ENCODE data around the gene EIF4G3. TPM values are rescaled to one million over a fixed set of nuclear protein-coding genes. Genes with fewer than 3 reads are reported as not detected.
"Not testable (repeated sequence)": the region's sequence is repeated elsewhere in the genome, so short reads cannot be mapped to it uniquely, and the experiment has no call there.

The EIF4G3 gene
- total RNA-seq, 1 donor from 2014 or later: 33.9 TPM

- Histone ChIP-seq H3K4me1 (no peaks in the 10 kb centered on the region), H3K36me3 (no peaks in the 10 kb centered on the region), H3K4me3 (no peak overlapping the region), H3K27ac (replicated peaks) (no peak overlapping the region), H3K27me3 (ENCODE audit: low read depth) (no peaks in the 10 kb centered on the region), H3K9me3 (replicated peaks) (no peaks in the 10 kb centered on the region)
- intact Hi-C loops (cut with micrococcal nuclease): no loop called here
- TF ChIP-seq, protein P1, sequence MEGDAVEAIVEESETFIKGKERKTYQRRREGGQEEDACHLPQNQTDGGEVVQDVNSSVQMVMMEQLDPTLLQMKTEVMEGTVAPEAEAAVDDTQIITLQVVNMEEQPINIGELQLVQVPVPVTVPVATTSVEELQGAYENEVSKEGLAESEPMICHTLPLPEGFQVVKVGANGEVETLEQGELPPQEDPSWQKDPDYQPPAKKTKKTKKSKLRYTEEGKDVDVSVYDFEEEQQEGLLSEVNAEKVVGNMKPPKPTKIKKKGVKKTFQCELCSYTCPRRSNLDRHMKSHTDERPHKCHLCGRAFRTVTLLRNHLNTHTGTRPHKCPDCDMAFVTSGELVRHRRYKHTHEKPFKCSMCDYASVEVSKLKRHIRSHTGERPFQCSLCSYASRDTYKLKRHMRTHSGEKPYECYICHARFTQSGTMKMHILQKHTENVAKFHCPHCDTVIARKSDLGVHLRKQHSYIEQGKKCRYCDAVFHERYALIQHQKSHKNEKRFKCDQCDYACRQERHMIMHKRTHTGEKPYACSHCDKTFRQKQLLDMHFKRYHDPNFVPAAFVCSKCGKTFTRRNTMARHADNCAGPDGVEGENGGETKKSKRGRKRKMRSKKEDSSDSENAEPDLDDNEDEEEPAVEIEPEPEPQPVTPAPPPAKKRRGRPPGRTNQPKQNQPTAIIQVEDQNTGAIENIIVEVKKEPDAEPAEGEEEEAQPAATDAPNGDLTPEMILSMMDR (IDR thresholded peaks at IDR 0.05; ENCODE audit: borderline replicate concordance): no peak
- no peak for DNase-seq
Observed at GRCh38 chr1:20921285-20921684, 255.4 kb downstream of the EIF4G3 start.

DNA sequence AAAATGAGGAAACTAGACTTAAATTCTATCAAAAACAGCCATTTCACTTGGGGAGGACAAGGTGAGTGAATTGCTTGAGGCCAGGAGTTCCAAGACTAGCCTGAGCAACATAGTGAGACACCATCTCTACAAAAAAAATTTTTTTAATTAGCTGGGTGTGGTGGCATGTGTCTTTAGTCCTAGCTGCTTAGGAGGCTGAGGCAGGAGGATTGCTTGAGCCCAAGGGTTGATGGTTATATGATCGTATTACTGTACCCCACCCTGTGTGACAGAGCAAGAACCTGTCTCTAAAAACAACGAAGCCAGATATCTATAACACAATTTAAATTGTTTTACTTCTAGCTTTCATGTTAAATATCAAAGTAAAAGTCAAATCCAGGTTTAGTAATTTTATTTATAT, 263.5 kb downstream of the EIF4G3 start:
- no peaks in the 10 kb centered on the region for H3K9me3 ChIP-seq (replicated peaks)
- no peak overlapping the region for H3K4me3 ChIP-seq
- H3K27ac ChIP-seq (replicated peaks): no peak overlapping the region
- intact Hi-C loops (cut with micrococcal nuclease): no loop called here
- no peaks in the 10 kb centered on the region for H3K27me3 ChIP-seq (ENCODE audit: low read depth)
- TF ChIP-seq, protein P1 (IDR thresholded peaks at IDR 0.05; ENCODE audit: borderline replicate concordance): no peak
- no peaks in the 10 kb centered on the region for H3K36me3 ChIP-seq
- no peak for DNase-seq
- H3K4me1 ChIP-seq: no peaks in the 10 kb centered on the region

GRCh38 chr1:20907526-20907925, 269.2 kb downstream of the EIF4G3 start:
- peaks cover 15% of the 10 kb centered on the region for H3K36me3 ChIP-seq
- H3K27me3 ChIP-seq (ENCODE audit: low read depth); H3K4me1 ChIP-seq; H3K27ac ChIP-seq (replicated peaks); H3K4me3 ChIP-seq; DNase-seq; H3K9me3 ChIP-seq (replicated peaks); intact Hi-C loops (cut with micrococcal nuclease): not testable (repeated sequence)

- no peak overlapping the region for H3K27ac ChIP-seq (replicated peaks)
Observed at GRCh38 chr1:20903437-20903836, 273.3 kb downstream of the EIF4G3 start.

GRCh38 chr1:20900056-20900455, 276.6 kb downstream of the EIF4G3 start:
- no peak overlapping the region for H3K4me3 ChIP-seq
- no peaks in the 10 kb centered on the region for H3K4me1 ChIP-seq
- H3K27ac ChIP-seq (replicated peaks): no peak overlapping the region
- peaks cover 35% of the 10 kb centered on the region for H3K36me3 ChIP-seq
- TF ChIP-seq, protein P1 (IDR thresholded peaks at IDR 0.05; ENCODE audit: borderline replicate concordance): no peak
- no peaks in the 10 kb centered on the region for H3K9me3 ChIP-seq (replicated peaks)
- no peak for DNase-seq
- intact Hi-C loops (cut with micrococcal nuclease): no loop called here
- H3K27me3 ChIP-seq (ENCODE audit: low read depth): no peaks in the 10 kb centered on the region

More at GRCh38 chr1:20903437-20903836, 273.3 kb downstream of the EIF4G3 start:
- H3K9me3 ChIP-seq (replicated peaks): no peaks in the 10 kb centered on the region
- no peaks in the 10 kb centered on the region for H3K27me3 ChIP-seq (ENCODE audit: low read depth)
- TF ChIP-seq, protein P1 (IDR thresholded peaks at IDR 0.05; ENCODE audit: borderline replicate concordance): no peak
- no peaks in the 10 kb centered on the region for H3K4me1 ChIP-seq
- no peak for DNase-seq
- peaks cover 30% of the 10 kb centered on the region for H3K36me3 ChIP-seq
- no peak overlapping the region for H3K4me3 ChIP-seq
- intact Hi-C loops (cut with micrococcal nuclease): no loop called here

DNA sequence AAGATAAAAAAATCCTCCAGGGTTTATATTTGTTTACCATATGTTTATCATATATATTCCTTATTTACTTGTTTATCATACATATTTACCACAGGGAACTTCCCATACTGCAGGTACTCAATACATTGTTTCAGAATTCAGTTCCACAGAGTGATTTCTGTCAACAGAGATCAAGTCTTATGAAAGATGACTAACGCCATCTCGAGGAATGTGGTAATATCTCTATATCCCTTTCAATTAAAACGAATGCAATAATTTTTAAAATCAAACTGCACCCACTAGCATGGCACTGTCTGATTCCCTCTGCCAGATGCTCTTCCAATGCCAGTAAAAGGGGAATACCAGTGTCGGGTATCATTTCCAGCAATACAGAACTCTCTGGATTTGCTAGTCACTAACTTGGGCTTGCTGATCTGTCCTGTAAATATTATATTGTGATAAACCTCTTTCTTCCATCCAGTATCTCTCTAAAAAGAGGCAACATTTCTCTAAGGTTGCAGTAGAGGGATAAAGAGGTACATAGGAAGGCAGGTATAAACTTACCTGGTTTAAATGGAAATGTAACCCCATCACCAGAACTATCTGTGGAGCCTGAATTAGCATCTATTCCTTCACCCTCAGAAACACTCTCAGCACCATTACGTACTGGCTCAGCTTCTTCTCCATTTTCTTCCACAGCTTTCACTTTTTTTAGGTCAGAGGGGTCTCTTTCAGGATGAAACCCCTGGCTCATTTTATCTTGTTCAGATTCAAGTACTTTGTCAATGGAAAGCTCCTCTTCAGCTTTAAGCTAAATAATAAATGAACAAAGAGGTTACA, 277.3 kb downstream of the EIF4G3 start:
- TF ChIP-seq, protein P1 (IDR thresholded peaks at IDR 0.05; ENCODE audit: borderline replicate concordance): no peak
- Histone ChIP-seq H3K9me3 (replicated peaks) (no peaks in the 10 kb centered on the region), H3K36me3 (peaks cover 31% of the 10 kb centered on the region), H3K27me3 (ENCODE audit: low read depth) (no peaks in the 10 kb centered on the region), H3K4me1 (peaks cover 5% of the 10 kb centered on the region), H3K4me3 (no peak overlapping the region), H3K27ac (replicated peaks) (no peak overlapping the region)
- intact Hi-C loops (cut with micrococcal nuclease): no loop called here
- DNase-seq: no peak
